ENCODE results near the gene GPER1. TPM values are rescaled to one million over a fixed set of nuclear protein-coding genes. Genes with fewer than 3 reads are reported as not detected.

The GPER1 gene
- polyA plus RNA-seq, 1 donor (not counting 4 experiments of a cell fraction or from before 2014, with no cell fraction given): 0.05 TPM

DNA sequence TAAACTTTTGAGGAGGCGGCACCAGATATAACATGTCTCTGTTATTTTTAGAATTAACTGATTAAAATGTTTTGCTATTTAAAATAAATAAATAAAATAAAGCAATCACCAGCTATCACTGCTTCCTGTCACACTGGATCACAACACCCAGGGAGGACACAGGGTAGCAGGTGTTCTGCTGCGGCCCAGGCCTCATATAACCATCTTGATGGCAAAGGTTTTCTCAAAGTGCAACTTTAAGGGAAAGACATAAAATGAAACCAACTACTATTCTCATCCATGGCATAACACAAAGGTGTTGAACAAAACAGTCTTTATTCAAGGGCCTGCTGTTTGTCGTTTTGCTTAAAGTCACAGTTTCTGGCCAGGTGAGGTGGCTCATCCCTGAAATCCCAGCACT lies 23.2 kb downstream of the GPER1 start:
- FAIRE-seq (no peak), DNase-seq (ENCODE audit: low read depth, low spot score) (no peak)
- no peak overlapping the region for H2AFZ ChIP-seq (ENCODE audit: control insufficient read depth, low read length)
- no peaks in the 10 kb centered on the region for H3K9me3 ChIP-seq (ENCODE audit: control insufficient read depth, low read depth, low read length)
- TF ChIP-seq EZH2 (IDR thresholded peaks at IDR 0.05; ENCODE audit: low read length): no peak
- TF ChIP-seq, protein P1, sequence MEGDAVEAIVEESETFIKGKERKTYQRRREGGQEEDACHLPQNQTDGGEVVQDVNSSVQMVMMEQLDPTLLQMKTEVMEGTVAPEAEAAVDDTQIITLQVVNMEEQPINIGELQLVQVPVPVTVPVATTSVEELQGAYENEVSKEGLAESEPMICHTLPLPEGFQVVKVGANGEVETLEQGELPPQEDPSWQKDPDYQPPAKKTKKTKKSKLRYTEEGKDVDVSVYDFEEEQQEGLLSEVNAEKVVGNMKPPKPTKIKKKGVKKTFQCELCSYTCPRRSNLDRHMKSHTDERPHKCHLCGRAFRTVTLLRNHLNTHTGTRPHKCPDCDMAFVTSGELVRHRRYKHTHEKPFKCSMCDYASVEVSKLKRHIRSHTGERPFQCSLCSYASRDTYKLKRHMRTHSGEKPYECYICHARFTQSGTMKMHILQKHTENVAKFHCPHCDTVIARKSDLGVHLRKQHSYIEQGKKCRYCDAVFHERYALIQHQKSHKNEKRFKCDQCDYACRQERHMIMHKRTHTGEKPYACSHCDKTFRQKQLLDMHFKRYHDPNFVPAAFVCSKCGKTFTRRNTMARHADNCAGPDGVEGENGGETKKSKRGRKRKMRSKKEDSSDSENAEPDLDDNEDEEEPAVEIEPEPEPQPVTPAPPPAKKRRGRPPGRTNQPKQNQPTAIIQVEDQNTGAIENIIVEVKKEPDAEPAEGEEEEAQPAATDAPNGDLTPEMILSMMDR (optimal IDR thresholded peaks at IDR 0.05 in 1 of 3, IDR thresholded peaks at IDR 0.05 in 1 of 3, conservative IDR thresholded peaks at IDR 0.05 in 1 of 3; ENCODE audit: extremely low read depth in 1 of 3, insufficient read depth in 2 of 3, low read length in 3 of 3): no peak
- H3K4me2 ChIP-seq (ENCODE audit: control insufficient read depth, extremely low read depth, insufficient read depth, low read depth, low read length): no peak overlapping the region
- H3K36me3 ChIP-seq (ENCODE audit: control insufficient read depth in 2 of 2, extremely low read depth in 1 of 2, insufficient read depth in 2 of 2, low read length in 2 of 2): peaks cover 4 to 5% of the 10 kb centered on the region in 2 experiments
- peaks cover 3% of the 10 kb centered on the region for H4K20me1 ChIP-seq (ENCODE audit: control insufficient read depth, extremely low read depth, insufficient read depth, low read length)
- H3K79me2 ChIP-seq (ENCODE audit: control insufficient read depth, insufficient read depth, low read length): peaks cover 25% of the 10 kb centered on the region
- no peaks in the 10 kb centered on the region for H3K9me1 ChIP-seq (ENCODE audit: control insufficient read depth, extremely low read depth, insufficient read depth, low read length)
- H3K27me3 ChIP-seq (ENCODE audit: control insufficient read depth, extremely low read depth, insufficient read depth, low read length): no peaks in the 10 kb centered on the region
- H3K9ac ChIP-seq (ENCODE audit: control insufficient read depth, extremely low read depth, insufficient read depth, low read length): no peak overlapping the region
- H3K27ac ChIP-seq (ENCODE audit: control insufficient read depth, insufficient read depth, low read length): no peak overlapping the region
- no peak overlapping the region for H3K4me3 ChIP-seq (ENCODE audit: control insufficient read depth in 2 of 3, extremely low read depth in 1 of 3, insufficient read depth in 2 of 3, low read depth in 1 of 3, low read length in 3 of 3)
- no peaks in the 10 kb centered on the region for H3K4me1 ChIP-seq (ENCODE audit: control insufficient read depth, extremely low read depth, insufficient read depth, low read length)
- dilution Hi-C loops (cut with MboI; ENCODE audit: extremely low pct_ligation_motif_present, low sequenced_read_pairs): no loop called here

DNA sequence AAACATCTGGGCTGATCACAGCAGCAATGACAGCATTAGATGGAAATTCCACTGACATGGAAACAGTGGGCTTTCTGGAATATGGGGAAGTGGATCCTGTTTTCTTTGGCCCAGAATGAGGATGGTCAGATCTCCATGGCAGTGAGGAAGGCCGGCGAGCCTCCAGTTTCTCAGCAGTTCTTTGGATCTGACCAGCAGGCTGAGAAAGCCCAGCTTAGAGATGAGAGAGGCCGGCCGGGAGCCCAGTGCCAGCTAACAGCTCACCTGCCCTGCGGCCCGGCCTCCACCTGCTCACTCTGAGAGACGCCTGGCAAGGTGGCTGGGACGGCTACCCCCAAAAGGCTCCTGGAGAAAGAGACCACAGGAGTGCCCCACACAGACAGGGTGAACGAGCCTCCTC lies 24.2 kb downstream of the GPER1 start:
- dilution Hi-C loops (cut with MboI; ENCODE audit: extremely low pct_ligation_motif_present, low sequenced_read_pairs): no loop called here
- peaks cover 4 to 5% of the 10 kb centered on the region in 2 experiments for H3K36me3 ChIP-seq (ENCODE audit: control insufficient read depth in 2 of 2, extremely low read depth in 1 of 2, insufficient read depth in 2 of 2, low read length in 2 of 2)
- no peak for FAIRE-seq

More for the DNA sequence above, 24.2 kb downstream of the GPER1 start:
- Histone ChIP-seq H3K4me1 (ENCODE audit: control insufficient read depth, extremely low read depth, insufficient read depth, low read length) (no peaks in the 10 kb centered on the region), H3K4me3 (ENCODE audit: control insufficient read depth in 2 of 3, extremely low read depth in 1 of 3, insufficient read depth in 2 of 3, low read depth in 1 of 3, low read length in 3 of 3) (no peak overlapping the region), H3K27ac (ENCODE audit: control insufficient read depth, insufficient read depth, low read length) (no peak overlapping the region), H3K9me1 (ENCODE audit: control insufficient read depth, extremely low read depth, insufficient read depth, low read length) (no peaks in the 10 kb centered on the region), H3K9ac (ENCODE audit: control insufficient read depth, extremely low read depth, insufficient read depth, low read length) (no peak overlapping the region), H4K20me1 (ENCODE audit: control insufficient read depth, extremely low read depth, insufficient read depth, low read length) (peaks cover 3% of the 10 kb centered on the region), H3K79me2 (ENCODE audit: control insufficient read depth, insufficient read depth, low read length) (peaks cover 22% of the 10 kb centered on the region), H3K27me3 (ENCODE audit: control insufficient read depth, extremely low read depth, insufficient read depth, low read length) (no peaks in the 10 kb centered on the region), H3K4me2 (ENCODE audit: control insufficient read depth, extremely low read depth, insufficient read depth, low read depth, low read length) (no peak overlapping the region), H3K9me3 (ENCODE audit: control insufficient read depth, low read depth, low read length) (no peaks in the 10 kb centered on the region), H2AFZ (ENCODE audit: control insufficient read depth, low read length) (no peak overlapping the region)
- TF ChIP-seq EZH2 (IDR thresholded peaks at IDR 0.05; ENCODE audit: low read length): no peak
- TF ChIP-seq, protein P1 (optimal IDR thresholded peaks at IDR 0.05 in 1 of 3, IDR thresholded peaks at IDR 0.05 in 1 of 3, conservative IDR thresholded peaks at IDR 0.05 in 1 of 3; ENCODE audit: extremely low read depth in 1 of 3, insufficient read depth in 2 of 3, low read length in 3 of 3): no peak
- DNase-seq (ENCODE audit: low read depth, low spot score): no peak
